RWPE2 (cell line): ENCODE results near the gene ENOX2.

Experiments used
- ATAC-seq: fragments of 200-7000 bp; cut with Tn5 transposase; 3 replicates; pipeline ENCODE4 v1.9.1; 2021; ENCODE audit warnings: low read depth
- DNase-seq: peaks from one replicate; pipeline ENCODE4 v3.0.0-alpha.2; 2020; ENCODE audit warnings: low spot score
- H3K27ac ChIP-seq: fragments of 450-650 bp; 2 replicates; pipeline ENCODE4 v1.5.1; 2017; ENCODE audit warnings: mild to moderate bottlenecking; ENCODE audit not compliant: poor library complexity, severe bottlenecking
- H3K27me3 ChIP-seq: fragments of 250-450 bp; sonication (Bioruptor Pico); 2 replicates; pipeline ENCODE4 v1.5.1; 2021; ENCODE audit warnings: mild to moderate bottlenecking, moderate library complexity; ENCODE audit not compliant: insufficient read depth, poor library complexity, severe bottlenecking
- H3K36me3 ChIP-seq: fragments of 250-450 bp; sonication (Bioruptor Pico); 2 replicates; pipeline ENCODE4 v1.5.1; 2020; ENCODE audit warnings: low read depth, mild to moderate bottlenecking, moderate library complexity
- H3K4me1 ChIP-seq: fragments of 250-450 bp; sonication (Bioruptor Pico); 2 replicates; pipeline ENCODE4 v1.5.1; 2021; ENCODE audit warnings: mild to moderate bottlenecking, moderate library complexity; ENCODE audit not compliant: insufficient read depth, poor library complexity, severe bottlenecking
- H3K4me3 ChIP-seq: fragments of 250-450 bp; sonication (Bioruptor Pico); 2 replicates; pipeline ENCODE4 v1.5.1; 2021; ENCODE audit warnings: mild to moderate bottlenecking, moderate library complexity; ENCODE audit not compliant: severe bottlenecking
- H3K9me3 ChIP-seq: fragments of 250-450 bp; sonication (Bioruptor Pico); 2 replicates; pipeline ENCODE4 v1.5.1; 2021; ENCODE audit warnings: mild to moderate bottlenecking, moderate library complexity; ENCODE audit not compliant: severe bottlenecking
- CTCF ChIP-seq: fragments of 450-650 bp; IDR thresholded peaks from one replicate; pipeline ENCODE4 v1.5.1; 2017; ENCODE audit warnings: mild to moderate bottlenecking, moderate library complexity; ENCODE audit not compliant: poor library complexity, severe bottlenecking

ENOX2 gene

GRCh38 chrX:130754353-130754752 lies 148.7 kb downstream of the ENOX2 start:
- no peak for DNase-seq
- TF ChIP-seq CTCF, result no peak
- no peak for ATAC-seq
- H3K4me3 ChIP-seq, result no peak overlapping the region
- no peaks in the 10 kb centered on the region for H3K36me3 ChIP-seq
- no peaks in the 10 kb centered on the region for H3K27me3 ChIP-seq
- H3K9me3 ChIP-seq, result no peaks in the 10 kb centered on the region
- no peaks in the 10 kb centered on the region for H3K4me1 ChIP-seq
- no peak overlapping the region for H3K27ac ChIP-seq

GRCh38 chrX:130746709-130747342 lies 156.2 kb downstream of the ENOX2 start:
- DNase-seq (no peak), ATAC-seq (no peak)
- TF ChIP-seq CTCF, result no peak
- Histone ChIP-seq H3K9me3 (no peaks in the 10 kb centered on the region), H3K27me3 (no peaks in the 10 kb centered on the region), H3K27ac (no peak overlapping the region), H3K4me1 (no peaks in the 10 kb centered on the region), H3K36me3 (no peaks in the 10 kb centered on the region), H3K4me3 (no peak overlapping the region)

GRCh38 chrX:130746077-130746476 lies 156.9 kb downstream of the ENOX2 start:
- Histone ChIP-seq H3K4me1 (no peaks in the 10 kb centered on the region), H3K36me3 (no peaks in the 10 kb centered on the region), H3K27ac (no peak overlapping the region), H3K27me3 (no peaks in the 10 kb centered on the region), H3K4me3 (no peak overlapping the region), H3K9me3 (no peaks in the 10 kb centered on the region)
- no peak for TF ChIP-seq CTCF
- ATAC-seq (no peak), DNase-seq (no peak)

- no peak for ATAC-seq
- DNase-seq, result no peak
- Histone ChIP-seq H3K27ac (no peak overlapping the region), H3K36me3 (no peaks in the 10 kb centered on the region), H3K27me3 (no peaks in the 10 kb centered on the region), H3K9me3 (no peaks in the 10 kb centered on the region), H3K4me1 (no peaks in the 10 kb centered on the region), H3K4me3 (no peak overlapping the region)
- TF ChIP-seq CTCF, result no peak
Measured at GRCh38 chrX:130741584-130741983, 161.4 kb downstream of the ENOX2 start.

- ATAC-seq, result no peak
- H3K4me3 ChIP-seq, result no peak overlapping the region
- H3K27me3 ChIP-seq, result no peaks in the 10 kb centered on the region
- no peak overlapping the region for H3K27ac ChIP-seq
- TF ChIP-seq CTCF, result no peak
- H3K9me3 ChIP-seq, result no peaks in the 10 kb centered on the region
- no peak for DNase-seq
- no peaks in the 10 kb centered on the region for H3K4me1 ChIP-seq
- no peaks in the 10 kb centered on the region for H3K36me3 ChIP-seq
Measured at GRCh38 chrX:130741151-130741550, 161.9 kb downstream of the ENOX2 start.
